Trophoblast cell (in vitro differentiated cells and primary cell): ENCODE data around the gene LRRC39.

Experiments
- DNase-seq, 2 donors: peaks; one replicate each; pipeline ENCODE4 v3.0.0-alpha.2; 2016
- H2AFZ ChIP-seq: 2 replicates; pipeline ENCODE4 v1.6.1; 2013; ENCODE audit warnings: low read length, moderate library complexity, mild to moderate bottlenecking; ENCODE audit not compliant: insufficient read depth, poor library complexity
- H2AK5ac ChIP-seq: 2 replicates; pipeline ENCODE4 v1.6.1; 2013; ENCODE audit warnings: mild to moderate bottlenecking, low read length
- H2BK120ac ChIP-seq: 2 replicates; pipeline ENCODE4 v1.6.1; 2013; ENCODE audit warnings: low read length, mild to moderate bottlenecking, moderate library complexity; ENCODE audit not compliant: insufficient read depth, poor library complexity
- H2BK12ac ChIP-seq: 2 replicates; pipeline ENCODE4 v1.6.1; 2013; ENCODE audit warnings: mild to moderate bottlenecking, low read length, moderate library complexity
- H2BK5ac ChIP-seq: 2 replicates; pipeline ENCODE4 v1.6.1; 2013; ENCODE audit warnings: low read length, low read depth, moderate library complexity, mild to moderate bottlenecking; ENCODE audit not compliant: poor library complexity
- H3K14ac ChIP-seq: 2 replicates; pipeline ENCODE4 v1.6.1; 2013; ENCODE audit warnings: mild to moderate bottlenecking, low read length
- H3K18ac ChIP-seq: 2 replicates; pipeline ENCODE4 v1.6.1; 2013; ENCODE audit warnings: mild to moderate bottlenecking, low read length
- H3K23ac ChIP-seq: 2 replicates; pipeline ENCODE4 v1.6.1; 2013; ENCODE audit warnings: low read length
- H3K27ac ChIP-seq: 2 replicates; pipeline ENCODE4 v1.5.1; 2013; ENCODE audit warnings: low read depth, mild to moderate bottlenecking, inconsistent platforms, low read length, moderate library complexity
- H3K27me3 ChIP-seq: 2 replicates; pipeline ENCODE4 v1.6.1; 2013; ENCODE audit warnings: inconsistent platforms, mild to moderate bottlenecking, low read length, moderate library complexity; ENCODE audit not compliant: insufficient read depth
- H3K36me3 ChIP-seq, 2 experiments: 1 replicate in 1 of 2; 2 replicates in 1 of 2; pipeline ENCODE4 v1.6.1; 2013; ENCODE audit warnings: low read length in 2 of 2, mild to moderate bottlenecking in 2 of 2, moderate library complexity in 1 of 2; ENCODE audit not compliant: insufficient read depth in 2 of 2, control insufficient read depth in 1 of 2
- H3K4ac ChIP-seq: 2 replicates; pipeline ENCODE4 v1.6.1; 2013; ENCODE audit warnings: low read depth, mild to moderate bottlenecking, low read length, moderate library complexity
- H3K4me1 ChIP-seq, 2 experiments: 1 replicate in 1 of 2; 2 replicates in 1 of 2; pipeline ENCODE4 v1.6.1; 2013; ENCODE audit warnings: low read length in 2 of 2, mild to moderate bottlenecking in 2 of 2, moderate library complexity in 1 of 2; ENCODE audit not compliant: insufficient read depth in 2 of 2, control insufficient read depth in 1 of 2
- H3K4me2 ChIP-seq: 2 replicates; pipeline ENCODE4 v1.6.1; 2013; ENCODE audit warnings: inconsistent platforms, mild to moderate bottlenecking, low read length, moderate library complexity
- H3K4me3 ChIP-seq: 2 replicates; pipeline ENCODE4 v1.5.1; 2013; ENCODE audit warnings: mild to moderate bottlenecking, low read depth, low read length, inconsistent platforms
- H3K79me1 ChIP-seq: one replicate; pipeline ENCODE4 v1.6.1; 2013; ENCODE audit warnings: low read length
- H3K79me2 ChIP-seq: 2 replicates; pipeline ENCODE4 v1.6.1; 2013; ENCODE audit warnings: low read length, mild to moderate bottlenecking; ENCODE audit not compliant: control insufficient read depth, insufficient read depth, poor library complexity
- H3K9ac ChIP-seq: 2 replicates; pipeline ENCODE4 v1.6.1; 2013; ENCODE audit warnings: mild to moderate bottlenecking, low read length
- H3K9me3 ChIP-seq: 2 replicates; pipeline ENCODE4 v1.6.1; 2013; ENCODE audit warnings: low read depth, mild to moderate bottlenecking, control low read depth, inconsistent platforms, low read length; ENCODE audit not compliant: insufficient read depth
- H4K12ac ChIP-seq: 2 replicates; pipeline ENCODE4 v1.6.1; 2013; ENCODE audit warnings: low read depth, mild to moderate bottlenecking, low read length, moderate library complexity
- H4K8ac ChIP-seq: 2 replicates; pipeline ENCODE4 v1.6.1; 2013; ENCODE audit warnings: low read depth, mild to moderate bottlenecking, low read length, moderate library complexity
- H4K91ac ChIP-seq: one replicate; pipeline ENCODE4 v1.6.1; 2013; ENCODE audit warnings: low read depth, mild to moderate bottlenecking, low read length, moderate library complexity
- WGBS: extraction: QIAGEN DNeasy Blood & Tissue Kit; methylation state at CpG from one replicate; pipeline ENCODE4 v1.1.7; 2013; ENCODE audit warnings: missing lambda C conversion rate; ENCODE audit not compliant: insufficient read length, insufficient coverage; ENCODE audit errors: extremely low coverage; 5-methylcytosine and 5-hydroxymethylcytosine counted together

The LRRC39 gene

DNA sequence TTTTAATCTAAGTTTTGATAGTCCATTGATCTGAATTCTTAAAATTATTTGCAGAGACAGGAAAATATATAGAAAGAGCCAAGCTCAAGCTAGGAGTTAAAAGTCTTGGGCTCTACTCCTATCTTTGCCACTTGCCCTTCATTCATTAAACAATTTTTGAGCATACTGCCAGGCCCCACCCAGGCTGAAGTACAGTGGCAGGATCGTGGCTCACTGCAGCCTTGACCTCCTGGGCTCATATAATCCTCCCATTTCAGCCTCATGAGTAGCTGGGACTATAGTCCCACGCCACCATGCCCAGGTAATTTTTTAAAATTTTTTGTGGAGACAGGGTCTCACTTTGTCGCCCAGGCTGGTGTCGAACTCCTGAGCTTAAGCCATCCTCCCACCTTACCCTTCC is 36.9 kb downstream of the LRRC39 start:
- no peak overlapping the region for H3K9ac ChIP-seq
- H2AFZ ChIP-seq = no peak overlapping the region
- no peak overlapping the region for H3K4ac ChIP-seq
- no peak for DNase-seq
- no peak overlapping the region for H3K18ac ChIP-seq
- H3K4me3 ChIP-seq = no peak overlapping the region
- no peaks in the 10 kb centered on the region for H3K9me3 ChIP-seq
- H3K14ac ChIP-seq = no peak overlapping the region
- WGBS = no CpG with 5 or more reads among the region's 4 CpGs
- H4K8ac ChIP-seq = no peak overlapping the region
- no peaks in the 10 kb centered on the region for H3K79me1 ChIP-seq
- H3K27me3 ChIP-seq = no peaks in the 10 kb centered on the region
- H4K91ac ChIP-seq = no peak overlapping the region
- no peak overlapping the region for H2BK5ac ChIP-seq
- peaks cover 10 to 22% of the 10 kb centered on the region in 2 experiments for H3K36me3 ChIP-seq
- H2BK12ac ChIP-seq = no peak overlapping the region
- H2AK5ac ChIP-seq = no peak overlapping the region
- H3K23ac ChIP-seq = no peak overlapping the region
- H3K79me2 ChIP-seq = no peaks in the 10 kb centered on the region
- no peak overlapping the region for H4K12ac ChIP-seq
- no peak overlapping the region for H3K27ac ChIP-seq
- H3K4me2 ChIP-seq = no peak overlapping the region
- H3K4me1 ChIP-seq = no peaks in the 10 kb centered on the region
- H2BK120ac ChIP-seq = no peak overlapping the region

DNA sequence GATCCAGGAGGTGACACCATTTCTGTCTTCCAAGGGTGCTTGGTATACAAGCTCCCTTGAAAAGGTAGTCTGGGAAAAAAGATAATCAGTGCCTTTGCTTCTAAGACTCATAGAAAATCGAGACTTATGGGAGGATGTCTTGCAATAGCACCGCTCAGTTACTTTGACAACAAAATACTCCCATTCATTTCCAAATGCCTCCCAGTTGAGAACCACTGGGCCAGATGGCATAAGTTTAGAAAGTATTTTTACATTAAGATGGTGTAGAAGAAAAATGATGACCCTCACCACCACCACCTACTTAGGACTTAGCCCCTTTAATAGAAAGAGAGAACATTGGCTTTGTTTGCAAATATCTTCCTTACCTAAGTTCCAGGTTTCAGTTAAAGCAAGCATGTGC is 40.5 kb downstream of the LRRC39 start:
- H3K79me2 ChIP-seq = peaks cover 3% of the 10 kb centered on the region
- no peak overlapping the region for H2BK5ac ChIP-seq
- no peak overlapping the region for H2AFZ ChIP-seq
- H3K27ac ChIP-seq = no peak overlapping the region
- H2BK12ac ChIP-seq = no peak overlapping the region
- no peaks in the 10 kb centered on the region for H3K9me3 ChIP-seq
- no peak for DNase-seq
- H3K79me1 ChIP-seq = peaks cover 3% of the 10 kb centered on the region
- no peak overlapping the region for H3K14ac ChIP-seq
- H3K36me3 ChIP-seq = peaks cover 7 to 17% of the 10 kb centered on the region in 2 experiments
- H3K18ac ChIP-seq = no peak overlapping the region
- H3K4me2 ChIP-seq = no peak overlapping the region
- H2AK5ac ChIP-seq = no peak overlapping the region
- no peak overlapping the region for H4K12ac ChIP-seq
- H3K4me1 ChIP-seq = peaks cover 0 to 1% of the 10 kb centered on the region in 2 experiments
- H4K8ac ChIP-seq = no peak overlapping the region
- no peak overlapping the region for H3K4me3 ChIP-seq
- H3K23ac ChIP-seq = no peak overlapping the region
- WGBS = no CpG with 5 or more reads among the region's 2 CpGs
- H3K27me3 ChIP-seq = no peaks in the 10 kb centered on the region
- H2BK120ac ChIP-seq = no peak overlapping the region
- no peak overlapping the region for H3K9ac ChIP-seq
- H3K4ac ChIP-seq = no peak overlapping the region
- no peak overlapping the region for H4K91ac ChIP-seq

DNA sequence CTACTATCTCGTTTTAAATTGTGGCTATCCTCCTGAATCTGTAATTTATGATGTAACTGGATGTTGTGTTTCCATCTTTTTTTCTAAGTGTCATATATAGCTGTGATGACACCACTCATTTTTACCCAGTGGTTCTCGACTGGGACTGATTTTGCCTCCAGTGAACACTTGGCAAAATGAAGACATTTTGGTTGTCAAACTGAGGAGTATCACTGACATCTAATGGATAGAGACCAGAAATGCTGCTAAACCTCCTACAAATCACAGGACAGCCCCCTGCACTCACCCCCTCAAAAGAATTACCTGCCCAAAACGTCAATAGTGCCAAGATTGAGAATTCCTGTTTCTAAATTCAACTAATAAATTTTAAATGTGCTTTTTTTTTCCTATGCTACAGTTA is 43.2 kb downstream of the LRRC39 start:
- Histone ChIP-seq H2AK5ac (no peak overlapping the region), H3K18ac (no peak overlapping the region), H4K12ac (no peak overlapping the region), H3K9ac (no peak overlapping the region), H3K9me3 (no peaks in the 10 kb centered on the region), H2BK12ac (no peak overlapping the region), H3K27me3 (no peaks in the 10 kb centered on the region), H3K23ac (no peak overlapping the region), H4K8ac (no peak overlapping the region), H3K4me2 (no peak overlapping the region), H2BK120ac (no peak overlapping the region), H3K27ac (no peak overlapping the region), H3K36me3 (peaks cover 4 to 12% of the 10 kb centered on the region in 2 experiments), H3K14ac (no peak overlapping the region), H2AFZ (no peak overlapping the region), H4K91ac (no peak overlapping the region), H3K79me1 (peaks cover 6% of the 10 kb centered on the region), H3K4me1 (peaks cover 0 to 1% of the 10 kb centered on the region in 2 experiments), H3K79me2 (peaks cover 7% of the 10 kb centered on the region), H3K4me3 (no peak overlapping the region), H2BK5ac (no peak overlapping the region), H3K4ac (no peak overlapping the region)
- WGBS = no CpG with 5 or more reads among the region's 3 CpGs
- DNase-seq = no peak

DNA sequence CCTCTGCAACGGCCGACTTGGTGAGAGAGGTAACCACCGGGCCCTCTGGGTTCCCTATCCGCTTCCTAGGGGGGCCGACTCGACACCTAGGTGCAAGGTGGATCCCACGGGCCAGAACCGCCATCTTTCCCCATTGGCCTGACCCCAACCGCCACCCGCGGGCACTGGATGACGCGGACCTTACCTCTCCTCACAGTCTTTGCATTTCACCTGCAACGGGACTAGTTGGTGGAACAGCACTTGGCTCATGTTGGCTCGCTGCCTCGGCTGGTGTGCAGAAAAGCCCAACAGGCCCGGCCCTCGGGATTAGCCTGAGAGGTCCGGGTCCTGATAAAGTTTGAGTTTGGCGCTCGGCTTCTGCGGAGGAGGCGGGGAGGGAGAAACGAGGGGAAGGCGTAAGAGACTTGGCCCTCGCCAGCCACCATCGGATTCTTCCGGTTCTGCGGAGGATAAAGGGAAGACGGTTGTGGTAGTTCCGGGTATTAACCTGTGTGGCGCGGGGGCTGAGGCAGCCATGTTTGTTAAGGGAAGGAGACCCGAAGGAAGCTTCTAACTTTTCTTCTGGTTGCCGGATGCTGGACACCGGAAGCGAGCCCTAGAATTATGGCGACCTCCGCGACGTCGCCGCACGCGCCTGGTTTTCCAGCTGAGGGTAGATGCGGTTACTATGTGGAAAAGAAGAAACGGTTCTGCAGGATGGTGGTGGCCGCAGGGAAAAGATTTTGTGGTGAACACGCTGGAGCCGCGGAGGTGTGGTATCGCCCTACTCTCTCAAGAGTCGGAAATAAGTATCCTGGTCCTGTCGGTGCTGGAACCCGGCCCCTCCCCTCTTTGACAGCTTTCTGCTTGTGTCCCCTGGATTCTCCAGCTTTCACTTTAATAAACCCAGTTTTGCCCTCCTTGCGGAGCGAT is 45.2 kb downstream of the LRRC39 start, which contains the start of the genes SASS6 and TRMT13:
TSS of gene SASS6 (minus strand) at position 365 of the 912 bp plus-strand sequence. CDS start at position 249, 116 bp downstream.
TSS of gene TRMT13 (plus strand) at position 598 of the 912 bp plus-strand sequence. CDS start at position 604, 6 bp downstream.
- Histone ChIP-seq H3K4me1 (peaks cover 0 to 1% of the 10 kb centered on the region in 2 experiments), H3K9ac (peak within 1 kb of the TSS; percentile 30), H3K27ac (peak within 1 kb of the TSS; percentile 22), H2AFZ (peak within 1 kb of the TSS; percentile 97), H2BK12ac (no peak within 1 kb of the TSS), H3K18ac (peak within 1 kb of the TSS; percentile 45), H3K4ac (peak within 1 kb of the TSS; percentile 83), H3K79me1 (peaks cover 6% of the 10 kb centered on the region), H2BK120ac (peak within 1 kb of the TSS; percentile 70), H3K14ac (peak within 1 kb of the TSS; percentile 63), H3K4me2 (peak within 1 kb of the TSS; percentile 70), H3K4me3 (peak within 1 kb of the TSS; percentile 84), H2BK5ac (peak within 1 kb of the TSS; percentile 43), H3K27me3 (no peaks in the 10 kb centered on the region), H2AK5ac (peak within 1 kb of the TSS; percentile 46), H4K8ac (peak within 1 kb of the TSS; percentile 92), H3K9me3 (no peaks in the 10 kb centered on the region), H4K12ac (peak within 1 kb of the TSS; percentile 81), H3K36me3 (peaks cover 4 to 8% of the 10 kb centered on the region in 2 experiments), H3K23ac (no peak within 1 kb of the TSS), H4K91ac (peak within 1 kb of the TSS; percentile 59), H3K79me2 (peaks cover 10% of the 10 kb centered on the region)
- peak; percentile 95 to 98 for DNase-seq
- WGBS = no CpG with 5 or more reads among the region's 57 CpGs
